GM19324 (cell line): ENCODE results near the gene TXNDC16.
"Not testable (repeated sequence)": the region's sequence is repeated elsewhere in the genome, so short reads cannot be mapped to it uniquely, and the experiment has no call there.

Experiments used
- ATAC-seq: cut with Tn5 transposase; IDR thresholded peaks from one replicate; pipeline ENCODE4 v1.9.1; 2021; ENCODE audit warnings: mild to moderate bottlenecking, moderate library complexity; ENCODE audit not compliant: unreplicated experiment, low FRiP score

Gene TXNDC16

DNA sequence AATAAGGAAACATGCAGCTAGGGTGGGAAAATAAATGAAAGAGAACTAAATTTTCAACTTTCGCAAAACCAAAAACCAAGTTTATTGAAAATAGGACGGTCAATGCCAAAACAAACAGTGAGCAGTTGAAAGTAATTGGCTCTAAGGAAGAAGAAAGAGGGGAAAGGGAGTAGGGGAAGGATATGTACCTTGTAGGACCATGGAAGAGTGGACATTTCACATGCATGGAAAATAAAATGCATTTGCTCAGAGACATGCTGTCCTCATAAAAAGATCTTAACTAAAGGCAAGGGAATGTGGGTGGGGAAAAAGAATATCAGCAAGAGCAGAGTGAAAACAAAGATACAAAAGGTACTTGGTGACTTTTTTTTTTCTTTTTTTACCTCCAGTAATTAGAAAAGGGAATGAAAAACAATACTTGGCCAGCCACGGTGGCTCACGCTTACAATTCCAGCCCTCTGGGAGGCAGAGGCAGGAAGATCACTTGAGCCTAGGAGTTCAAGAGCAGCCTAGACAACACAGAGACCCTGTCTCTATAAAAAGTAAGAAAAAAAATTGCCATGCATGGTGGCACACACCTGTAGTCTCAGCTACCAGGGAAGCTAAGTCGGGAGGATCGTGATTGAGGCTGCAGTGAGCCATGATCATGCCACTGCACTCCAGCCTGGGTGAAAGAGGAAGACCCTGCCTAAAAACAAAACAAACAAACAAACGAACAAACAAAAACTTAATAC lies 6.6 kb downstream of the TXNDC16 start:
- no peak for ATAC-seq

DNA sequence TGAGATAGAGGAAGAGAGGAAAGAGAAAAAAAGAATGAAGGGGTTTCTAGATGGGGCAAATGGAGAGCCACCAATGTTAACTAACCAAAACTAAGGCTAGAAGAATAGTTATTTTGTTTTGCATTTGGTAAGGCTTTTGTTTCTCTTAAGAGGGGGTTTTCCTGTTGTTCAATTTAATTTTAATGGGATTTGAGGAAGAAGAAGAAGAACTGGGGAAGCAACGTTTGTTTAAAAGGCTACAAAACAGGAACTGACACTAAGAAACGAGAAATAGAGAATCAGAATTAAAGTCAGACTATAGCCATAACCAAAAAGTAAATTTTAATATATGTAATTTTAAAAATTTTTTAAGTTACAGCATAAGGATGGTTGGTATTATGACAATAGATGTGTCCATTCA lies 13.7 kb downstream of the TXNDC16 start:
- no peak for ATAC-seq

DNA sequence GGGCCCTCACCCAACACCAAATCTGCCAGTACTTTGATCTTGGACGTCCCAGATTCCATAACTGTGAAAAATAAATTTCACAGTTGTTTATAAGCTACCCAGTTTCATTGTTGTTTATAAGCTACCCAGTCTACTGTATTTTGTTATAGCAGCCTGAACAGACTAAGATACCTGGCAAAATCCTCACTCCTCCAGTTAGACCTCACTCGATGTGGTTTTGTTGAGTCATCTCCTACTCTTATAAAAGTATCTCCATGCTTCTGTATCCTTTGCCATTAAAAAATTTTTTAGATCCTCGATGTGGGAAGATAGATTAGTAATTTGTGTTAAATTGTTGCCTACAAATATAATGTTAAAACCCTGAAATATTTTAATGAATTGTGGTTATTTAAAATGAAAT lies 16.0 kb downstream of the TXNDC16 start:
- ATAC-seq, result no peak

DNA sequence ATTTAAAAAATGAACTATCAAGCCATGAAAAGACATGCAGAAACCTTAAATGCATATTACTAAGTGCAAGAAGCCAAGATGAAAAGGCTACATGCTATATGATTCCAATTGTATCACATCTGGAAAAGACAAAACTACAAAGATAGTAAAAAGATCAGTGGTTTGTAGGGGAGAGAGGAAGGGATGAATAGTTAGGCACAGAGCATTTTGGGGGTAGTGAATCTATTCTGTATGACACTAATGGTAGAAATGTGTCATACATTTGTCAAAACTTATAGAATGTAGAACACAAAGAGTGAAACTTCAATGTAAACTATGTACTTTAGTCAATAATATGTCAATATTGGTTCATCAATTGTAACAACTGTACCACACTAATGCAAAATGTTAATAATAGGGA lies 20.8 kb downstream of the TXNDC16 start:
- no peak for ATAC-seq

DNA sequence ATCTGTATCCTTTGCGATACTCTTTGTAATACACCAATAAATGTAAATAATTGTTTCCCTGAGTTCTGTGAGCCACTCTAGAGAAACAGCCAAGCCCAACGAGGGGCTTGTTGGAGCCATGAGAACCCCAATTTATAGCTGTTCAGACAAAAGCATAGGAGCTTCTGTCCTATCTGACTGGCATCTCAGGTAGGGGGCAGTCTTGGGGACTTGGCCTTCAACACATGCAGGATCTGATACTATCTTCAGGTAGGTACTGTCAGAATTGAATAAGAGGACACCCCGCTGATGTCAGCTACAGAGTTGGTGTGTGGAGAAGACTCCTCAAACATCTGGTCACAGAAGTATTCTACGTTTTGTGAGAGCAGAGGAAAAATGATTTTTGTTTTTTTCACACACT lies 25.3 kb downstream of the TXNDC16 start:
- ATAC-seq, result no peak

DNA sequence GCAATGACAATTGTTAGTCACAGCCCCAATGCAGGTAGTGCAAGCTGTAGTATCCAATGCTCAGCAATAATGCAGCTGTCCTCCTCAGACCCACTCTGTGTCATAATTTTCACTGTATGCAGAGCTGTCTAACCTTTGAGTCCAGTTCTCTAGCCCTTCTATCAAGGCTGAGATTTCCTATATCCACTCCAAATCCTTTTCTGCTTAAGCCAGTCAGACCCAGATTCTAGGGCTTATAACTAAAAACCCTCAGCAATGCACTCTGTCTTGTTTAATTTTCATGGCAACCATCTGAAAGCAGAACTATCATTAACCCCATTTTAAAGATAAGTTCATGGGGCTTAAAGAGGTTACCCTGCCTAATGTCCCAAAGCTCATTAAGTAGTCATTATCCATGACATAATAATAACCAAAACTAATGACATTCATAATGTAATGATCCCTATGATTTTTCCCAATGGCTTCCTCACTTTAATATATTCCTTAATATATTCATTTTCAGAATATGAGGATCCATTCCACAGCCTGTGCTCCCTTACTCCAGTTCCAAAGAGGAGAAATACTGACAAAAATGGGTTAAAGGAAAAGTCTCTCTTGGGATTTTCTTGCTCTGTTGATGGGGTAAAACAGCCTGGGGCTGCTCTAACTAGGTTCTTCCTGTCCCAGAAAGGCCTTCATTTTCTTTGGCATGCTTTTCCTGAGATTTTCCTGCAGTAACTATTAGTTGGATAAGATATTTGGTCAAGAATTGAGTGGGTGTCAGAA lies 29.5 kb downstream of the TXNDC16 start:
- no peak for ATAC-seq

DNA sequence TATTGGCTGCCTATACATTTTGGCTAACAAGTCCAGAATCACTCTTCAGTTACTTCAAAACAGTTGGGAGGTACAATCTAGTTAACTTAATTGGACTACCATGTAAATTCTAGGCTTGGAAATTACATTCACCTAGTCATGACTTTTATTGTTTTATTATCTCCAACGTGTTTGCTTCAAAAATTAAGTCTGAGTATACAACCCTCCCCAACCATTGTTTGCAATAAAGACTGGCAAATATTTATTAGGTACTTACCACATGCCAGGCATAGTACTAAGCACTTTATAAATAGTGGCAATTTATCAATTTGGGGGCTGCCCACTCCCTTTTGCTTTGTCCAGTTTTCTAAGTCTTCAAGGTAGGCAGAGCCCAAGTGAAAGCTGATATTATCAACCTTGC lies 30.3 kb downstream of the TXNDC16 start:
- ATAC-seq, result no peak

DNA sequence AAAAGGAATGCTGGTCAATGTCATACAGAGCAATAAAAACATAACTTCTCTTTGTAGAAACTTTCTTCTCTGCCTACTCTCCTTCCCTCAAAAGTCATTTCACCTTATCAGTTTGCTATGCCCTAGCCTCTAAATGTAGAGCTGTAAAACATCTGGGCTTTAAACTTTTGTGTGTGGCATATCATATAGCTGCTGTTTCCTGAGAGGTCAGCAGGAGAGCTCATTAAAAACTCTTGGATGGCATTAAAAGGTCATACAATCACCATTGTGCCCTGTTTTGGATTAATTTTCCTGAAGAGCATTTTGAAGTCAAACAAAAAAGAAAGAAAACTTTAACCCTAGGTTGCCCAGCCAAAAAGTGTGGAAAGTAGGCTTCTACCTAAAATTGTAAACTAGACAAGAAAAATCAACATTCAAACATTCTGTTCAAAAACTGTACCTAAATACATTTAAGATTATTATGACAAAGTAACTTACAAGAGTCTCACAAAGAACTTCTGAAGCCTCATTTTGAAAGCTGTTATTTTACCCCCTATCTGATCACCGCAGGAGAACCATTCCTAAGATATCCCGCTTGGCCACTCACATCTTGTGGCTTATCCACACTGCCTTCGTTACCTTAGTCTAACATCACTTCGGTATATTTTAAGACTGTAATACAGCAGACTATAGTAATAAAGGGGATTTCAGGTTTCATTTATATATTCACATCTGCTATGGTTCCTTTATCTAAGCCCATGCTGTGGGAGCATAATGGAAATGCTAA lies 38.1 kb downstream of the TXNDC16 start:
- ATAC-seq, result no peak

DNA sequence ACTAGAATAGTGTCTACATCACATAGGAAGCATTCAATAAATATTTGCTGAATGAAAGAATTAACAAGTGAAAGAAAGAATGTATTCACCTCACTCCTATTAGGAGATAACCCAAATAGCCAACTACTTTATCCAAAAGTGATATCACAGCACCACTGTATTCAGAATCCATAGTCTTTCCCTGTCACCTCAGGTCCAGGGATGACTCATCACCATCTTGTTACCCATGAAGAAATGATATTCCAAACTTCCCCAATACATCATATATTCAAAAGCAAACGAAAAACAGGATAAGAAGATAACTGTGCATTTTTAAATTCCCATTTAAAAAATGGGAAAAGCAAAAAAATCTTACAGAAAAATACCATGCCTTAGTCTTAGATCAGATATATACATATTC lies 39.1 kb downstream of the TXNDC16 start:
- no peak for ATAC-seq

DNA sequence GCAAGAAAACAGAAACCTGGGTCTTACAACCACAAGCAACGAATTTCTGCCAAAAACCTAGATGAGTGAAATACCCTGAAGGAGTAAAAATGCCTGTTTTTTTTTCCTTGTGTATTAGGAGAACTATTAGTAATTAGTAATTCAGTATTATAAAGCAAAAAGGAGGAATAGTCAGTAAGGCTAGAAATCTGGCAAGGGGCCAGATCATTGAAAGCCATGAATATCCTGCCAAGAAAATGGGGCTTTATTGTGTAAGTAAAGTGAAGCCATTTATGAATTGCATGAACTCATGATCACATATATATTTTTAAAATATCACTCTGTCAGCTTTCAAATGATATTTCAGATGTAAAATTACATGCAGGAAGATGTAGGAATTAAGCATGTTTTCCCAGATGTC lies 57.9 kb downstream of the TXNDC16 start:
- no peak for ATAC-seq

DNA sequence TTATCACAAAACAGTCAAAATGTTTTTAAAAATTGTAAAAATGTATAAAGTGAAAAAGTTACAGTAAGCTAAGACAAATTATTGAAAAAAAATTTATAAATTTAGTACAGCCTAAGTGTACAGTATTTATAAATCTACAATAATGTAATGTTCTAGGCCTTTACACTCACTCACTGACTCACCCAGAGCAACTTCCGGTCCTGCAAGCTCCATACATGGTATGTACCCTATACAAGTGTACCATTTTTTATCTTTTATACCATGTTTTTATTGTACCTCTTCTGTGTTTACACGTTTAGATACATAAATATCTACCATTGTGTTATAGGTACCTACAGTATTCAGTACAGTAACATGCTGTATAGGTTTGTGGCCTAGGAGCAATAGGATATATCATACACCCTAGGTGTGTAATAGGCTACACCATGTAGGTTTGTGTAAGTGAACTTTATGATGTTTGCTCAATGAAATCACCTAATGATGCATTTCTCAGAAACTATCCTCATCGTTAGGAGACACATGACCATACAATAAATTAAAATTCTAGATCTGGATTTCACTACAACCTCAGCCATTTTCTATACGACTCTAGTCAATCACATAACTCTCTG lies 66.8 kb downstream of the TXNDC16 start:
- ATAC-seq, result no peak

DNA sequence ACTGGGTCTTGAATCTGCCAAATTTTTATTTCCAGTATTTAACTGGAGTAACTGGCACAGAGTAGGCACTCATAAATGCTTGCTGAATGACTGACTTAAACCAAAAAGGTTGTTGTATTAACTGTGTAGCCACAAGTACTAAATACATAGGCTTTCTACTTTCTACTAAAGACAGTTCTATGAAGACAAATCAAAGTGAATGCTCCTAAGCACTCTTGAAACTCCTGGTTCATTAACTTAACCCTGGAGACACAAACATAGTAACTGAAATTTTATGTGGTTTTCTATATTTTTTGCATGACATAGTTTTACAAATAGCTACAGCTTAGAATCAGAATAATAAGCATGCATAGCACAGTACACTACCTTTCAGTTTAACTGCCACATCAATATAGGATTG lies 70.4 kb downstream of the TXNDC16 start:
- ATAC-seq, result no peak

DNA sequence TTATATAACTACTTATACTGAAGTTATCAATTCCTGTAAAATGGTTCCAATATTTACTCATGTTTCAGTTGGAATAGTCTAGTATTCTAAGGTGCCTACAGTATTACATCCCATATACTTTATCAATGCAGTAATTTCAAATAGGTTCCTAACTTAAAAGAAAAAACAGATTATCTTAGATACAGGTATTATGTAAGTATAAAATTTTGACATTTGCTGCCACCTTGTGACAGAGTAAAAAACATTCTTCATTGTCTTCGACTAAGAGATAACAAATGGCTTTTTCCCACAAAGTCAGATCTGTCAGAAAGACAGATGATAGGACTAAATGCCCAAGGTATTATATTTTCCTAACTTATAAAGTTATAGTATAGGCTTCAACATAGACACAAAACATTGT lies 78.7 kb downstream of the TXNDC16 start:
- ATAC-seq, result no peak

DNA sequence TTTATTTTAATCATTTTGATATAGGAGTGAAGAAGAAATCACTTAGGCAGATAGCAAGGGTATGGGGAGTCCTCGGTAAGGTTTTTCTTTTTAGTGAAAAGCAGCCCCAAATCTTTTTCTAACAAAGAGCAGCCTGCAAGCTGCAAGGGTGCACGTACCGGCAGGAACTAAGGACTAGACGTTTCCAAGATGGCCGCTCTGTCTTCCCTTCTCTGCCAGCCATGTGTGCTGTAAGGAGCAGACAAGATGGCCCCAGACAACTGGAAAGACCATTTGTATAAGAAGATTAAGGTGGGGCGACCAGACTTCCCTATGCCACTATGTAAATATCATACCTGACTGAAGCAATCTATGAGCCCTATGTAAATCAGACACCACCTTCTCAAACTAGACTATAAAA lies 79.6 kb downstream of the TXNDC16 start:
- no peak for ATAC-seq

DNA sequence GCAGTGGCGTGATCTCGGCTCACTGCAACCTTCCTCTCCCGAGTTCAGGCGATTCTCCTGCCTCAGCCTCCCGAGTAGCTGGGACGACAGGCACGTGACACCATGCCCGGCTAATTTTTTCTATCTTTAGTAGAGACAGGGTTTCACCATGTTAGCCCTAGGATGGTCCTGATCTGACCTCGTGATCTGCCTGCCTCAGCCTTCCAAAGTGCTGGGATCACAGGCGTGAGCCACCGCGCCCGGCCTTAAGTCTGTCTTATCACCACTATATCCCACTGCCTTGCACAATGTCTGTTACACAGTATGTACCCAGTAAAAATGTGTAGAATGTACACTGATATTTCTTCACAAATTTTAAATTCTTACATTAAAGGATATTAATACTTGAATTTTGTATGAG lies 80.1 kb downstream of the TXNDC16 start:
- ATAC-seq, result not testable (repeated sequence)

DNA sequence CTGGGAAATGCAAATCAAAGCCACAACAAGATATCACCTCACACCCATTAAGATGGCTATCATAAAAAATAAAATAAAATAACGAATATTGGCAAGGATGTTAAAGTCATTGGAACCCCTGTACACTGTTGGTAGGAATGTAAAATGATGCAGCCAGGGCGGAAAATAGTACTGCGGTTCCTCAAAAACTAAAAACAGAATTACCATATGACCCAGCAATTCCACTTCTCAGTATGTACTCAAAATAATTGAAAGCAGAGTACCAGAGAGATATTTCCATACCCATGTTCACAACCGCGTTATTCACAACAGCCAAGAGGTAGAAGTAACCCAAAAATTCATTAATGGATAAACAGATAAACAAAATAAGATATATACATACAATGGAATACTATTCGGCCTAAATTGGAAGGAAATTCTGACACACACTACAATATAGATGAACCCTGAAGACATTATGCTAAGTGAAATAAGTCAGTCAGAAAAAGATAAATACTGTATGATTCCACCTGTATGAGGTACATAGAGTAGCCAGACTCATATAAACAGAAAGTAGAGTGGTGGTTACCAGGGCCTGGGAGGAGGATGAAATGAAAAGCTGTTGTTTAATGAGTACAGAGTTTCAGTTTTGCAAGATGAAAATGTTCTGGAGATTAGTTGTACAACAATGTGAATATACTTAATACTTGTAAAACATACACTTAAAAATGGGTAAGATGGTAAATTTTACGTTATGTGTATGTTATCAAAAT lies 84.6 kb downstream of the TXNDC16 start:
- no peak for ATAC-seq

DNA sequence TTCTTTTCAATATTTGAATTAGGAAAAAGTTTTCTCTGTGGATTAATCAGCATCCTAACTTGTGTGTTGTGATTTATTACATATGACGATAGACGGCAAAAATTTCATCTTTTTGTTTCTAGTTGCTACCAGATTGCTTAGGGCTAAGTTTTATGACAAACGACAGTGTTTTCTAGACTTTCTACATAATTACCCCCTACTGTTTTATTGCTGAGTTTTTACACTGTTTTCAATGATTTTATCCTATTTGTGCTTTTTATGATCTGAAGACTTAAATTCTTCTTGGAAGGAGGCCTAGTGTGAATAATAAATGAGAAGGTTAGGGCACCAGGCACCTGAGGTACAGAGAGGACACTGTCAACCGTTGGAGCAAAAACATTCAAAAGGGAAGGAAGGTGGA lies 88.1 kb downstream of the TXNDC16 start:
- no peak for ATAC-seq

DNA sequence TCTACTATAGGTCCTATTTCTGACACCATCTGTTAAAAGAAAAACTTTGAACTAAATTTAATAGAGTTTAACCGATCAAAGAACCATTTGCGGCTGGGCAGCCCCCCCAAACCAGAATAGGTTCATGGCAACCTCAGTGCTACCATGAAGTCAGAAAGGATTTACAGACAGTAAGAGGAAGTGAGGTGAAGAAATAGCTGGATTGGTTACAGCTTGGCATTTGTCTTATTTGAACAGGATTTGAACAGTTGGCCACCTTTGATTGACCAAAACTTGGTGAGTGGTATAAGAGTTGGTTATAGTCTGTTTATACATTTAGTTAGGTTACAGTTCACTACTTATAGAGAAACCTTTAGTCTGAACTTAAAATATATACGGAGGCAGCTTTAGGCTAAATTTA lies 88.9 kb downstream of the TXNDC16 start:
- no peak for ATAC-seq

DNA sequence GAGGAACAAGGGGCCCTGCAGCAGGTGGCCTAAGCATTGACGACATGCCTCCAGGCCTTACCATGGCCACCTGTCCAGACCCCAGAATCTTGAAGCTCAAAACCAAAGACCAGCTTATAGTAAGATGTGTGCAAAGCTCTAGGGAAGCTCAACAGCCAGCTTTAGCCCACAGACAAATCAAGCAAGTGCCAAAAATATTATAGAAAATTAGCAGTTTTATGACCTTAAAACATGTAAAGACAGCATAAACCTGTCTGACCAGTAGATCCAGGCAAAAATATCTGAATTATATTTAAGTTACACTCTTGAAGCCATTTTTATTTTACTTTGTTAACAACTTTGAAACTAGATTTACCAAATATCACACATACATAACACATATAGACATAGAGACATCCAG lies 90.6 kb downstream of the TXNDC16 start:
- no peak for ATAC-seq

DNA sequence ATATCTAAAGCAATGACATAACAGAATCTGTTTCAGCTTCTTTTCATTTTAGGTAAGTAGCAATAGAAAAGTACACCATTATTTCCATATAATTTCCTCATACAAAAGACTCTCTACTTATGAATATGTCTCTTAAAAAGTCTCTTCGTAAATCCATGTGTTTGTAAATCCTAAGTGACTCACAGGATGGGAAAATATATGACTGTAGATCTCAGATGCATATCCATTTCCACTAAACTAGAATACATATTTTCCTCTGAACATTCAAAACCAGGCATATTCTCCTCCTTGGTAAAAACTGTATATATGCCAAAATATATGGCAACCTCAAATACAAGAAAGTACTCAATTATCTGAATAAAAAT lies 93.6 kb downstream of the TXNDC16 start:
- no peak for ATAC-seq
